Trophoblast cell (in vitro differentiated cells and primary cell): ENCODE measurements around the gene SYNPR.
A peak's percentile ranks its signal among the peaks of the same experiment; 100 is the strongest.

Experiments used
- DNase-seq, 2 donors: peaks; one replicate each; pipeline ENCODE4 v3.0.0-alpha.2; 2016
- H2AFZ ChIP-seq: 2 replicates; pipeline ENCODE4 v1.6.1; 2013; ENCODE audit warnings: low read length, moderate library complexity, mild to moderate bottlenecking; ENCODE audit not compliant: insufficient read depth, poor library complexity
- H2AK5ac ChIP-seq: 2 replicates; pipeline ENCODE4 v1.6.1; 2013; ENCODE audit warnings: mild to moderate bottlenecking, low read length
- H2BK120ac ChIP-seq: 2 replicates; pipeline ENCODE4 v1.6.1; 2013; ENCODE audit warnings: low read length, mild to moderate bottlenecking, moderate library complexity; ENCODE audit not compliant: insufficient read depth, poor library complexity
- H2BK12ac ChIP-seq: 2 replicates; pipeline ENCODE4 v1.6.1; 2013; ENCODE audit warnings: mild to moderate bottlenecking, low read length, moderate library complexity
- H2BK5ac ChIP-seq: 2 replicates; pipeline ENCODE4 v1.6.1; 2013; ENCODE audit warnings: low read length, low read depth, moderate library complexity, mild to moderate bottlenecking; ENCODE audit not compliant: poor library complexity
- H3K14ac ChIP-seq: 2 replicates; pipeline ENCODE4 v1.6.1; 2013; ENCODE audit warnings: mild to moderate bottlenecking, low read length
- H3K18ac ChIP-seq: 2 replicates; pipeline ENCODE4 v1.6.1; 2013; ENCODE audit warnings: mild to moderate bottlenecking, low read length
- H3K23ac ChIP-seq: 2 replicates; pipeline ENCODE4 v1.6.1; 2013; ENCODE audit warnings: low read length
- H3K27ac ChIP-seq: 2 replicates; pipeline ENCODE4 v1.5.1; 2013; ENCODE audit warnings: low read depth, mild to moderate bottlenecking, inconsistent platforms, low read length, moderate library complexity
- H3K27me3 ChIP-seq: 2 replicates; pipeline ENCODE4 v1.6.1; 2013; ENCODE audit warnings: inconsistent platforms, mild to moderate bottlenecking, low read length, moderate library complexity; ENCODE audit not compliant: insufficient read depth
- H3K36me3 ChIP-seq, 2 experiments: 1 replicate in 1 of 2; 2 replicates in 1 of 2; pipeline ENCODE4 v1.6.1; 2013; ENCODE audit warnings: low read length in 2 of 2, mild to moderate bottlenecking in 2 of 2, moderate library complexity in 1 of 2; ENCODE audit not compliant: insufficient read depth in 2 of 2, control insufficient read depth in 1 of 2
- H3K4ac ChIP-seq: 2 replicates; pipeline ENCODE4 v1.6.1; 2013; ENCODE audit warnings: low read depth, mild to moderate bottlenecking, low read length, moderate library complexity
- H3K4me1 ChIP-seq, 2 experiments: 1 replicate in 1 of 2; 2 replicates in 1 of 2; pipeline ENCODE4 v1.6.1; 2013; ENCODE audit warnings: low read length in 2 of 2, mild to moderate bottlenecking in 2 of 2, moderate library complexity in 1 of 2; ENCODE audit not compliant: insufficient read depth in 2 of 2, control insufficient read depth in 1 of 2
- H3K4me2 ChIP-seq: 2 replicates; pipeline ENCODE4 v1.6.1; 2013; ENCODE audit warnings: inconsistent platforms, mild to moderate bottlenecking, low read length, moderate library complexity
- H3K4me3 ChIP-seq: 2 replicates; pipeline ENCODE4 v1.5.1; 2013; ENCODE audit warnings: mild to moderate bottlenecking, low read depth, low read length, inconsistent platforms
- H3K79me1 ChIP-seq: one replicate; pipeline ENCODE4 v1.6.1; 2013; ENCODE audit warnings: low read length
- H3K79me2 ChIP-seq: 2 replicates; pipeline ENCODE4 v1.6.1; 2013; ENCODE audit warnings: low read length, mild to moderate bottlenecking; ENCODE audit not compliant: control insufficient read depth, insufficient read depth, poor library complexity
- H3K9ac ChIP-seq: 2 replicates; pipeline ENCODE4 v1.6.1; 2013; ENCODE audit warnings: mild to moderate bottlenecking, low read length
- H3K9me3 ChIP-seq: 2 replicates; pipeline ENCODE4 v1.6.1; 2013; ENCODE audit warnings: low read depth, mild to moderate bottlenecking, control low read depth, inconsistent platforms, low read length; ENCODE audit not compliant: insufficient read depth
- H4K12ac ChIP-seq: 2 replicates; pipeline ENCODE4 v1.6.1; 2013; ENCODE audit warnings: low read depth, mild to moderate bottlenecking, low read length, moderate library complexity
- H4K8ac ChIP-seq: 2 replicates; pipeline ENCODE4 v1.6.1; 2013; ENCODE audit warnings: low read depth, mild to moderate bottlenecking, low read length, moderate library complexity
- H4K91ac ChIP-seq: one replicate; pipeline ENCODE4 v1.6.1; 2013; ENCODE audit warnings: low read depth, mild to moderate bottlenecking, low read length, moderate library complexity
- WGBS: extraction: QIAGEN DNeasy Blood & Tissue Kit; methylation state at CpG from one replicate; pipeline ENCODE4 v1.1.7; 2013; ENCODE audit warnings: missing lambda C conversion rate; ENCODE audit not compliant: insufficient read length, insufficient coverage; ENCODE audit errors: extremely low coverage; 5-methylcytosine and 5-hydroxymethylcytosine counted together

Gene SYNPR

GRCh38 chr3:63296249-63296648, 18.1 kb downstream of the SYNPR start:
- no peak overlapping the region for H4K12ac ChIP-seq
- WGBS: no CpG with 5 or more reads among the region's 4 CpGs

GRCh38 chr3:63303238-63303637, 25.1 kb downstream of the SYNPR start:
- H3K23ac ChIP-seq: no peak overlapping the region
- no peaks in the 10 kb centered on the region for H3K79me1 ChIP-seq
- no peaks in the 10 kb centered on the region for H3K79me2 ChIP-seq
- H3K18ac ChIP-seq: no peak overlapping the region
- no peak overlapping the region for H2BK5ac ChIP-seq
- no peak overlapping the region for H2BK120ac ChIP-seq
- H2BK12ac ChIP-seq: no peak overlapping the region
- H4K8ac ChIP-seq: no peak overlapping the region
- peak; percentile 75 to 80 for DNase-seq
- no peak overlapping the region for H4K12ac ChIP-seq
- no peak overlapping the region for H3K9ac ChIP-seq
- no peaks in the 10 kb centered on the region for H3K4me1 ChIP-seq
- H3K14ac ChIP-seq: no peak overlapping the region
- no peak overlapping the region for H3K4me3 ChIP-seq
- no peak overlapping the region for H3K4ac ChIP-seq
- no CpG with 5 or more reads among the region's 1 CpG for WGBS
- no peaks in the 10 kb centered on the region for H3K9me3 ChIP-seq
- H3K36me3 ChIP-seq: no peaks in the 10 kb centered on the region
- no peak overlapping the region for H4K91ac ChIP-seq
- no peak overlapping the region for H3K4me2 ChIP-seq
- H2AK5ac ChIP-seq: no peak overlapping the region
- H3K27me3 ChIP-seq: no peaks in the 10 kb centered on the region
- H2AFZ ChIP-seq: no peak overlapping the region
- H3K27ac ChIP-seq: no peak overlapping the region

More at GRCh38 chr3:63296249-63296648, 18.1 kb downstream of the SYNPR start:
- no peak overlapping the region for H3K4me3 ChIP-seq
- no peaks in the 10 kb centered on the region for H3K79me1 ChIP-seq
- no peak overlapping the region for H2BK120ac ChIP-seq
- H4K91ac ChIP-seq: no peak overlapping the region
- no peak overlapping the region for H4K8ac ChIP-seq
- DNase-seq: peak in 1 of 2 donors; percentile 34
- H3K27ac ChIP-seq: no peak overlapping the region
- no peaks in the 10 kb centered on the region for H3K27me3 ChIP-seq
- peaks cover 0 to 2% of the 10 kb centered on the region in 2 experiments for H3K4me1 ChIP-seq
- no peak overlapping the region for H2BK12ac ChIP-seq
- H3K23ac ChIP-seq: no peak overlapping the region
- no peak overlapping the region for H3K14ac ChIP-seq
- H2AK5ac ChIP-seq: no peak overlapping the region
- no peak overlapping the region for H3K18ac ChIP-seq
- H3K79me2 ChIP-seq: no peaks in the 10 kb centered on the region
- H2AFZ ChIP-seq: no peak overlapping the region
- H3K36me3 ChIP-seq: no peaks in the 10 kb centered on the region
- H3K9me3 ChIP-seq: no peaks in the 10 kb centered on the region
- no peak overlapping the region for H2BK5ac ChIP-seq
- no peak overlapping the region for H3K4ac ChIP-seq
- no peak overlapping the region for H3K4me2 ChIP-seq
- no peak overlapping the region for H3K9ac ChIP-seq

GRCh38 chr3:63304421-63304820, 26.3 kb downstream of the SYNPR start:
- Histone ChIP-seq H2AFZ (no peak overlapping the region), H2BK5ac (no peak overlapping the region), H4K91ac (no peak overlapping the region), H2BK12ac (no peak overlapping the region), H3K4me2 (no peak overlapping the region), H3K4me3 (no peak overlapping the region), H3K79me2 (no peaks in the 10 kb centered on the region), H3K27ac (no peak overlapping the region), H4K8ac (no peak overlapping the region), H3K18ac (no peak overlapping the region), H4K12ac (no peak overlapping the region), H3K36me3 (no peaks in the 10 kb centered on the region), H2BK120ac (no peak overlapping the region), H3K9me3 (no peaks in the 10 kb centered on the region), H3K9ac (no peak overlapping the region), H3K23ac (no peak overlapping the region), H3K14ac (no peak overlapping the region), H2AK5ac (no peak overlapping the region), H3K27me3 (no peaks in the 10 kb centered on the region), H3K4ac (no peak overlapping the region), H3K79me1 (no peaks in the 10 kb centered on the region), H3K4me1 (no peaks in the 10 kb centered on the region)
- no peak for DNase-seq

GRCh38 chr3:63308072-63308471, 30.0 kb downstream of the SYNPR start:
- H4K8ac ChIP-seq: no peak overlapping the region

More at GRCh38 chr3:63308072-63308471, 30.0 kb downstream of the SYNPR start:
- no peak overlapping the region for H2BK12ac ChIP-seq
- WGBS: no CpG with 5 or more reads among the region's 3 CpGs
- no peaks in the 10 kb centered on the region for H3K36me3 ChIP-seq
- H3K4me3 ChIP-seq: no peak overlapping the region
- no peaks in the 10 kb centered on the region for H3K27me3 ChIP-seq
- no peaks in the 10 kb centered on the region for H3K4me1 ChIP-seq
- H3K4ac ChIP-seq: no peak overlapping the region
- H4K91ac ChIP-seq: no peak overlapping the region
- no peak overlapping the region for H3K27ac ChIP-seq
- no peak for DNase-seq
- no peak overlapping the region for H2BK5ac ChIP-seq
- no peaks in the 10 kb centered on the region for H3K79me1 ChIP-seq
- no peaks in the 10 kb centered on the region for H3K79me2 ChIP-seq
- no peak overlapping the region for H3K4me2 ChIP-seq
- H3K18ac ChIP-seq: no peak overlapping the region
- H2AK5ac ChIP-seq: no peak overlapping the region
- no peak overlapping the region for H2BK120ac ChIP-seq
- H4K12ac ChIP-seq: no peak overlapping the region
- H3K9ac ChIP-seq: no peak overlapping the region
- no peaks in the 10 kb centered on the region for H3K9me3 ChIP-seq
- no peak overlapping the region for H2AFZ ChIP-seq
- no peak overlapping the region for H3K14ac ChIP-seq
- no peak overlapping the region for H3K23ac ChIP-seq
